Stimulated activated CD8-positive, alpha-beta memory T cell treated with anti-CD3 and anti-CD28 coated beads, Interleukin-2, amount 100 ng/mL, for 1 hour (primary cell): Measurements from ENCODE around the gene PALM.

Experiments used
- DNase-seq, 2 donors: peaks; one replicate each; pipeline ENCODE4 v3.0.0-alpha.2; 2020; ENCODE audit warnings: low read depth in 2 of 2

Gene PALM

GRCh38 chr19:750640-751423, 42.1 kb downstream of the PALM start, which contains the start of gene MISP:
Gene MISP (plus strand): TSS chr19:751112. CDS start chr19:756947, 5,835 bp downstream.
- DNase-seq: no peak

DNA sequence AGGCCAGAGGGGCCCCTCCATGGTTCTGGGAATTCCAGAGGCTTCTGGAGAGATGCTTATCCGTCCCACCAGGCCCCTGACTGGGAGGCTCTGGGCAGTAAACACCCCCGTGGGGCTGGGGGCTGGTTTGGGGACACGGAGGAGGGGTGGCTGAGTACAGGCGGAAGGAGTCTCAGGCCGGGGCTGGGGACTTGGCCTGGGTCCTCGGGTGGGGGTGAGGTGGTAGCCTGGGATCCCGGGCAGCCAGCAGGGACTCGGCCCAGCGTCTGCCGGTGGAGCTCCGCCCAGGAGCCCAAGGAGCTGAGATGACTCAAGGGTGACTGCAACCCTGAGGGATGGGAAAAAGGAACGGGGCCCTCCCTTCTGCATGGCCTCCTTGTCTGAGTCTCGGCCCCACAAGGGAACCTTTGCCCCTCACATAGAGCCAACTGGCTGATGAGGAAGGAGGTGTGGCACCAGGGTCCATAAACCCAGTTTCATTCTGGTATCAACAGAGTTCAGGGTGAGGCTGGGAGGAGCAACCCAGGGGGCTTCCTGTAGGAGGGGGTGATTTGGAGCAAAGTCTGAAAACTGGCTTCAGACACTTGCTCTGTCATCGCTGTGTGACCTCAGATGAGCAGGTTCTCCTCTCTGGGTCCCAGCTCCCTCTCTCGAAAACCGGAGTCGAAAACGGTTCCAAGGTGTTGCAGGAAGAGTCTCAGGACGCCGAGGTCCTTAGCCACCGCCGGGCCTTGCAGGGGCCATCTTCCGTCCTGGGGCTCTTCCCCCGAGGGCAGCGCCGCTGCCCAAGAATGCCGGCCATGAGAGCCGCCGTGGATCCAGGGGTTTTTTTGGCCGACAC, 43.0 kb downstream of the PALM start:
- no peak for DNase-seq

GRCh38 chr19:752652-753517, 44.1 kb downstream of the PALM start:
- no peak for DNase-seq

GRCh38 chr19:754530-754929, 45.8 kb downstream of the PALM start:
- DNase-seq: no peak

GRCh38 chr19:755063-755462, 46.3 kb downstream of the PALM start:
- no peak for DNase-seq

GRCh38 chr19:756236-756635, 47.5 kb downstream of the PALM start:
- no peak for DNase-seq

DNA sequence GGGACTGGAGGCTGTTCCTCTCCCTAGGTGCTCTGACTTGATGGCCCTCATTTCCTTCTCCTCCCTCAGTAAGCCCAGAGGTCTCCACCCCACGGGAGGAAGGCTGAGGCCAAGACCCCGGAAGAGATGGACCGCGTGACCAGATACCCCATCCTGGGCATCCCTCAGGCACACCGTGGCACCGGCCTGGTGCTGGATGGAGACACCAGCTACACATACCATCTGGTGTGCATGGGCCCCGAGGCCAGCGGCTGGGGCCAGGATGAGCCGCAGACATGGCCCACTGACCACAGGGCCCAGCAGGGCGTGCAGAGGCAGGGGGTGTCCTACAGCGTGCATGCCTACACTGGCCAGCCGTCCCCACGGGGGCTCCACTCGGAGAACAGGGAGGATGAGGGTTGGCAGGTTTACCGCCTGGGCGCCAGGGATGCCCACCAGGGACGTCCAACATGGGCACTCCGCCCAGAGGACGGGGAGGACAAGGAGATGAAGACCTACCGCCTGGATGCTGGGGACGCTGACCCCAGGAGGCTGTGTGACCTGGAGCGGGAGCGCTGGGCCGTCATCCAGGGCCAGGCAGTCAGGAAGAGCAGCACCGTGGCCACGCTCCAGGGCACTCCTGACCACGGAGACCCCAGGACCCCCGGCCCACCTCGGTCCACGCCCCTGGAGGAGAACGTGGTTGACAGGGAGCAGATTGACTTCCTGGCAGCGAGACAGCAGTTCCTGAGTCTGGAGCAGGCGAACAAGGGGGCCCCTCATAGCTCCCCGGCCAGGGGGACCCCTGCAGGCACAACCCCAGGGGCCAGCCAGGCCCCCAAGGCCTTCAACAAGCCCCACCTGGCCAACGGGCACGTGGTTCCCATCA, 48.3 kb downstream of the PALM start:
- DNase-seq: no peak

DNA sequence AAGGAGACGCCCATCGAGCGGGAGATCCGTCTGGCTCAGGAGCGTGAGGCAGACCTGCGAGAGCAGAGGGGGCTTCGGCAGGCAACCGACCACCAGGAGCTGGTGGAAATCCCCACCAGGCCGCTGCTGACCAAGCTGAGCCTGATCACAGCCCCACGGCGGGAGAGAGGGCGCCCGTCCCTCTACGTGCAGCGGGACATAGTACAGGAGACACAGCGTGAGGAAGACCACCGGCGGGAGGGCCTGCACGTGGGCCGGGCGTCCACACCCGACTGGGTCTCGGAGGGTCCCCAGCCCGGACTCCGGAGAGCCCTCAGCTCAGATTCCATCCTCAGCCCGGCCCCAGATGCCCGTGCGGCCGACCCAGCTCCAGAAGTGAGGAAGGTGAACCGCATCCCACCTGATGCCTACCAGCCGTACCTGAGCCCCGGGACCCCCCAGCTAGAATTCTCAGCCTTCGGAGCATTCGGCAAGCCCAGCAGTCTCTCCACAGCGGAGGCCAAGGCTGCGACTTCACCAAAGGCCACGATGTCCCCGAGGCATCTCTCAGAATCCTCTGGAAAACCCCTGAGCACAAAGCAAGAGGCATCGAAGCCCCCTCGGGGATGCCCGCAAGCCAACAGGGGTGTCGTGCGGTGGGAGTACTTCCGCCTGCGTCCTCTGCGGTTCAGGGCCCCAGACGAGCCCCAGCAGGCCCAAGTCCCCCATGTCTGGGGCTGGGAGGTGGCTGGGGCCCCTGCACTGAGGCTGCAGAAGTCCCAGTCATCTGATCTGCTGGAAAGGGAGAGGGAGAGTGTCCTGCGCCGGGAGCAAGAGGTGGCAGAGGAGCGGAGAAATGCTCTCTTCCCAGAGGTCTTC, 49.3 kb downstream of the PALM start:
- DNase-seq: no peak

- DNase-seq: no peak
Measured at GRCh38 chr19:763181-763580, 54.4 kb downstream of the PALM start.

DNA sequence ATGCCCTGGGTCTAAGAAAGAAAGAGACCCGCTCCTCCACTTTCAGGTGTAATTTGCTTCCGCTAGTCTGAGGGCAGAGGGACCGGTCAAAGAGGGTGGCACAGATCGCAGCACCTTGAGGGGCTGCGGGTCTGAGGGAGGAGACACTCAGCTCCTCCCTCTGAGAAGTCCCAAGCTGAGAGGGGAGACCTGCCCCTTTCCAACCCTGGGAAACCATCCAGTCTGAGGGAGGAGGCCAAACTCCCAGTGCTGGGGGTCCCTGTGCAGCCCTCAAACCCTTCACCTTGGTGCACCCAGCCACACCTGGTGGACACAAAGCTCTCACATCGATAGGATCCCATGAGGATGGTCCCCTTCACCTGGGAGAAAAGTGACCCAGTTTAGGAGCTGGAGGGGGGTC, 55.1 kb downstream of the PALM start:
- no peak for DNase-seq

DNA sequence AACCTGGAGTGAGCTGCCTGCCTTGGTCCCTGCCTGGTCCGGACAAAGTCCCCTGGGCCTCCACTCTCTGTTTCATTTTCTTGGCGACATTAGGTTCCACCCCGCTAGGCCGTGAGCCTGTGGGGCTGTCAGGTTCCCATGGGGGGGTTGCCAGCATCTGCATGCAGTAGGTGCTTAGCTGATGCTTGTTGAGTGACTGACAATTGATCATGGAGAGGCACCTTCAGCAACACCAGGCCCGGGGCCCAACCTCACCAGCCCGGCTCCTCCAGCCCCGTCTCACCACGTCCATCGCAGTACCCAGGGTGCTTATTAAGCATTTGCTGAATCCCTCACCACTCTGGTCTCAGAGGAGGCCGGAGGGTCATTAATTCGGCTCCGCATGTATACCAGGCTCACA, 55.6 kb downstream of the PALM start:
- no peak for DNase-seq

DNA sequence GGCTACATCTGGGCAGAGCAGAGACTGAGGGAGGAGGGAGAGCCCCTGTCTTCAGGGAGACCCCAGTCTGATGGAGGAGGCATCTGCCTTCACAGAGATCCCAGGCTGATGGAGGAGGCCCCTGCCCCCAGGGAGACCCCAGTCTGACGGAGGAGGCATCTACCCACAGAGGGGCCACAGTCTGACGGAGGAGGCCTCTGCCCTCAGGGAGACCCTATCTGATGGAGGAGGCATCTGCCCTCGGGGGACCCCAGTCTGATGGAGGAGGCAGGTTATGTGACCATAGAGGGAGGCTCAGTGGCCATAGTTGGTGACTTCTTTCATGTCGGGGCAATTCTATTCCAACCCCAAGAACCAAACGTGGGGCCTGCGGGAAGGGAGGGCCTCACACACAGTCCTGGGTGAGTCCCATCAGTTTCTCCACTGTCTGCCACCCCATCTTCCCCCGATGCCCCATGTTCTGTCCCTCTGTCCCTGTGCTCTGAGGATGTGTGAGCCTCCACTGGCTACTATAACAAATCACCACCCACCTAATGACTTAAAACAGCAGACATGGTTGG, 56.5 kb downstream of the PALM start:
- DNase-seq: no peak

- DNase-seq: no peak
Measured at GRCh38 chr19:768424-768823, 59.7 kb downstream of the PALM start.

- DNase-seq: no peak
Measured at GRCh38 chr19:769616-770015, 60.9 kb downstream of the PALM start.

DNA sequence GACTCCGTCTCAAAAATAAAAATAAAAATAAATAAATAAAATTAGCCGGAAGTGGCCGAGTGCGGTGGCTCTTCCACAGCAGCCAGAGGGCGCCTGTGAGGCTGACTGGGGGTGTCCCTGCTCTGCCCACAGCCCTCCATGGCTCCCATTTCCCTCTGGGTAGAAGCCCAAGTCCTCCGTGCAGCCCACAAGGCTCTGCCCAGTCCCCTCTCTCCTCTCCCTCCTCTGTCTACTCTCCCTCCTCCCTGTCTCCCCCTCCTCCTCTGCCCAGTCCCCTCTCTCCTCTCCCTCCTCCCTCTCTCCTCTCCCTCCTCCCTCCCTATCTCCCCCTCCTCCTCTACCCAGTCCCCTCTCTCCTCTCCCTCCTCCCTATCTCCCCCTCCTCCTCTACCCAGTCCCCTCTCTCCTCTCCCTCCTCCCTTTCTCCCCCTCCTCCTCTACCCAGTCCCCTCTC, 62.6 kb downstream of the PALM start:
- no peak for DNase-seq

DNA sequence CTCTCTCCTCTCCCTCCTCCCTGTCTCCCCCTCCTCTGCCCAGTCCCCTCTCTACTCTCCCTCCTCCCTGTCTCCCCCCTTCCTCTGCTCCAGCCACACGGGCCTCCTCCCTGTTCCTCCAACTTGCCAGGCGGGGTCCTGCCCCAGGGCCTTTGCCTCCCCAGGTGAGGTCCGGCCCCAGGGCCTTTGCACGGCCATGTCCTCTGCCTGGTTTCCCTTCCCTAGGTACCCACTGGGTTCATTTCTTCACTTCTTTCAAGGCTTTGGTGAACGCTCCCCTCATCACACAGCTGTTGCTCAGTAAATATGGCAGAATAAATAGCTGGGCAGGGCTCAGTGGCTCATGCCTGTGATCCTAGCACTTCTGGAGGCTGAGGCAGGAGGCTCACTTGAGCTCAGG, 63.3 kb downstream of the PALM start:
- DNase-seq: no peak

- DNase-seq: no peak
Measured at GRCh38 chr19:772730-773436, 64.1 kb downstream of the PALM start.

GRCh38 chr19:776549-776948, 67.8 kb downstream of the PALM start:
- no peak for DNase-seq
